KOPT-K1 (cell line): ENCODE measurements around the gene PRKCA.

Experiments
- H3K27ac ChIP-seq: fragments of 200-600 bp; sonication (generic); 2 replicates; pipeline ENCODE4 v1.5.1; 2016; ENCODE audit warnings: antibody characterized with exemption, mild to moderate bottlenecking, low read depth, low read length; ENCODE audit not compliant: poor library complexity, severe bottlenecking
- H3K36me3 ChIP-seq: fragments of 200-600 bp; sonication (generic); 2 replicates; pipeline ENCODE4 v1.5.1; 2017; ENCODE audit warnings: antibody characterized with exemption, mild to moderate bottlenecking, low read length, moderate library complexity; ENCODE audit not compliant: insufficient read depth
- H3K9me3 ChIP-seq: fragments of 200-600 bp; sonication (generic); 2 replicates; pipeline ENCODE4 v1.5.1; 2017; ENCODE audit warnings: antibody characterized with exemption, low read length, mild to moderate bottlenecking; ENCODE audit not compliant: insufficient read depth, poor library complexity, severe bottlenecking

The PRKCA gene

DNA sequence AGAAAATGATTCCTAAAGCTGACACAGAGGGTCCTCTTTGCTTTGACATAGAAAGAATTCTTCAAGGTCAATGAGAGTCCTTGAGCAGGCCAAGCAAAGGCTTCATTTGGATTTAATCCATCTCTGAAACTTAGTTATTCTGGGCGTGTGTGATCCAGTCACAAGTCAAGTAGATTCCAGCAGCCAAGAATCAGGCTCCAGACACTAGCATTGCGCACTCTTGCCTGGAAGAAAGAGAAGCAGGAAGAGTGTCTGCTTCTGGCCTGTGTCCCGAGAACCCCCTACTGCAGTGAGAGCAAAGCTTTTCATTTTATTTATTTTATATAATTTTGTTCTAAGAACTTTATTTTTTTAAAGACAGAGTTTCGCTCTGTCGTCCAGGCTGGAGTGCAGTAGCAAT lies 444.3 kb downstream of the PRKCA start:
- Histone ChIP-seq H3K36me3 (peaks cover 96% of the 10 kb centered on the region), H3K9me3 (no peaks in the 10 kb centered on the region), H3K27ac (no peak overlapping the region)

DNA sequence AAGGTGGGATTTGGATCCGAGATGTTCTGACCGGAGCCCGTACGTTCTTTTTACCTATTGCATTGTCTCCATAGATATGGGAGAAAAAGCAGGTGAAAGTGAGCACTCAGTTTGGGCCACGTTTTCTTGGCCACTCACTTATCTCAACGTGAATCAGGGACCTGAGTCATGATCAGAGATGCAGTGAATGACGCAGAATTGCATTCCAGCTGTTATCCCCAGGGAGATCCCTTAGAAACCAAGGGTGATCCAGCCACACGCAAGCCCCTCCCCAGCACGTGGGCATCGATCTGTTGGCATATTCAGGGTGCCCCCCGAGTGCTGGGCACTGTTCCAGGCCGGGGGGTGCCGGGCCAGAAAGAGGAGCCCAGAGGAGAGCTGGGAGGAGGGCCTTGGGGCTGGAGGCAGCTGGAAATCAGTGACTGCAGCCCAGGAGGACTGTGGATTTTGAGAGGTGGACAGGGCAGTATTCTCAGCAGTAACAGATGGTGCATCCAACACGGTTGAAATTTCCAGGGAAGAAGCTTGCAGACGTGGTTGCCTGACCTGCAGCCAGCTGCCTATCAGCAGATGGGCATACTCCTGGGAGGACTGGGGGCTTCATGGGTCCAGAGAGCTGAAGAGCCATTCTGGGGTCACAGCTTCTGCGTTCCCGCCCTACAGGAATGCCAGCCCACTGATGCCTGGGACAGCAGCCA lies 445.3 kb downstream of the PRKCA start:
- H3K27ac ChIP-seq = no peak overlapping the region
- no peaks in the 10 kb centered on the region for H3K9me3 ChIP-seq
- peaks cover 96% of the 10 kb centered on the region for H3K36me3 ChIP-seq

DNA sequence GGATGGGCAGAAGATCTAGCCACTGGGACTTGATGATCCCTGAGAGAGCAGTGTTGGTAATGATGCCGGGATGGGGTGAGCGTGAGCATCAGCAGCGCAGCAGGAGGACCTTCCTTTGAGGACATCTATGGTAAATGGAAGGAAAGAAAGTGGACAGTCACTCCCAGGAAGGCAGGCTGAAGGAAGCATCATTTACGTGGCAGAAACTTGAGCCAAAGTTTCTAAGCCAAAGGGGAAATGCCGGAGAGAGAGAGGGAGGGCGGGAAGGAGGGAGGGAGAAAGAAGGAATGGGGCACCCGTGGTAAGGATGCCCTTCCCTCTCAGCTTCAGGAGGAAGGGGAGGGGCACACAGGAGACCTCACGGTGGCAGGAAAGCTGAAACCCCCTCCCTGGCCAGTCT lies 446.2 kb downstream of the PRKCA start:
- H3K27ac ChIP-seq = no peak overlapping the region
- peaks cover 95% of the 10 kb centered on the region for H3K36me3 ChIP-seq
- H3K9me3 ChIP-seq = no peaks in the 10 kb centered on the region

- H3K36me3 ChIP-seq = peaks cover 93% of the 10 kb centered on the region
- H3K9me3 ChIP-seq = no peaks in the 10 kb centered on the region
- H3K27ac ChIP-seq = no peak overlapping the region
Observed at GRCh38 chr17:66749217-66749832, 446.9 kb downstream of the PRKCA start.

DNA sequence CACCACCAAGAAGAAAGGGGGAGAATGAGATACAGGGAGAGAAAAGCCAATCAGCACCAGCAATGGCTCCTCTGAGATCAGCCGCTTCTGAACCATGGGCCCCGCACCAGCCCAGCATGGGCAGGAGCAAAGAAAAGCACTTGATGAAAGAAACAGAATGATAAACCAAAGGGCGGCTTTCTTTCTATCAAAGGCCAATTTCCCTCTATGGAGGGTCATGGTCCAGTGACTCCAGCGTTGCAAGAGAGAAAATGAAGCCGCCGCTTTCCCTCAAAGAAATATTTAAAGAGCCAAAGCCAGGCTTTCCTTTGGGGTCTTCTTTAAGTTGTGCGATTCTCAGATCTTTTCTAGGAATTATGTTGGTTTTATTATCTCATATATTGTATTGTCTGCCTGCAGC lies 447.7 kb downstream of the PRKCA start:
- no peak overlapping the region for H3K27ac ChIP-seq
- H3K9me3 ChIP-seq = no peaks in the 10 kb centered on the region
- peaks cover 93% of the 10 kb centered on the region for H3K36me3 ChIP-seq

GRCh38 chr17:66750781-66751543 lies 448.5 kb downstream of the PRKCA start:
- Histone ChIP-seq H3K9me3 (no peaks in the 10 kb centered on the region), H3K36me3 (peaks cover 95% of the 10 kb centered on the region)

DNA sequence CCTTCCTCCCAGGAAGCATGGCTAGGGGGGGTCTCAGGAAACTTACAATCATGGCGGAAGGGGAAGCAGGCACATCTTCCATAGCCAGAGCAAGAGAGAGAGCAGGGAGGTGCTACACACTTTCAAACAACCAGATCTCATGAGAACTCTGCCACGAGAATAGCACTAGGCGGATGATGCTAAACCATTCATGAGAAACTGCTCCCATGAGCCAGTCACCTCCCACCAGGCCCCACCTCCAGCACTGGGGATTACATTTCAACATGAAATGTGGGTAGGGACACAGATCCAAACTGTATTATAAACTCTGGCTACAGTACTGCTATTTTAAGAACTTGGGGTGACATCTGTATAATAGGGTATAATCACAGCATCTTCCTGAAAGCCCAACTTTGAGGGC lies 449.4 kb downstream of the PRKCA start:
- Histone ChIP-seq H3K9me3 (no peaks in the 10 kb centered on the region), H3K27ac (no peak overlapping the region), H3K36me3 (peaks cover 93% of the 10 kb centered on the region)

More at GRCh38 chr17:66750781-66751543, 448.5 kb downstream of the PRKCA start:
- no peak overlapping the region for H3K27ac ChIP-seq

- Histone ChIP-seq H3K36me3 (peaks cover 91% of the 10 kb centered on the region), H3K9me3 (no peaks in the 10 kb centered on the region), H3K27ac (no peak overlapping the region)
Observed at GRCh38 chr17:66752411-66752810, 450.0 kb downstream of the PRKCA start.

GRCh38 chr17:66753126-66753920 lies 450.9 kb downstream of the PRKCA start:
- Histone ChIP-seq H3K9me3 (no peaks in the 10 kb centered on the region), H3K36me3 (peaks cover 88% of the 10 kb centered on the region), H3K27ac (no peak overlapping the region)

DNA sequence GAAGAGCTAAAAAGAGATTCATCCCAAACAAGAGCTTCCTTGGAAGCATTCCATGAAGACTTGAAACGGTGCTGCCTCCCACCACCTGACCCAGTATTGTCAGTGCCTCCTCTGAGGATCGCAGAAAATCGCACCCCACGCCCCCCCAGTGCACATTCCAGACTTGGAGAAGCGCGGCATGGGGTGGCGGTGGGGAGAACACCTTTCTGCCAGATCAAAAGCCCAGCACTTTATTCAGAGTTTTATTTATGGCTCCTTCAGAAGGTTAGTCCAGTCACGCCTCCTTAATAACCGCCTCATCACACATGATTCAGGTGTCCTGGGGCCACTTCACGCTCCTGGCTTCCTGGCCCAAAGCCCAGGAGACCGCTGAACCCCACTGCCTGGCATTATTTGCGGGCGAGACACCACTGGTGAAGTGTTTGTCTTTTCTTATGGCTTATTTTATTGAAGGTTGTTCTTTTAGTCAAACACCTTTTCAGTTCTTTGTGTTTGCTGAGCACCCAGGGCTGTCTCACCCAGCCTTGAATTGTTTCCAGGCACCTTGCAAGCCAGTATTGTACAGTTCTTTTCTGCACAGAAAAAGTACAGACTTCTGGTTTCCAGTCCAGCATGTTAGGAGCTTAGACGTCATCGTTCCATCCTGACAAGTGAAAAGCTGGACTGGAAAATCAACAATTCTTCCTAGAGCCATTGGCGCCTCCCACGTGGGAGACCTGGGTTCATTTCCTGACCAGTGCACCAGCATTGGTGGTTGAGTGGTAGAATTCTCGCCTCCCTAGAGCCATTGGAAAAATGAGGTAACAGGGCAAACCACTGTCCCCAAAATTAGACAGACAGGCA lies 452.9 kb downstream of the PRKCA start:
- Histone ChIP-seq H3K36me3 (peaks cover 72% of the 10 kb centered on the region), H3K27ac (no peak overlapping the region), H3K9me3 (no peaks in the 10 kb centered on the region)

- peaks cover 66% of the 10 kb centered on the region for H3K36me3 ChIP-seq
- no peaks in the 10 kb centered on the region for H3K9me3 ChIP-seq
- no peak overlapping the region for H3K27ac ChIP-seq
Observed at GRCh38 chr17:66755944-66756290, 453.5 kb downstream of the PRKCA start.

DNA sequence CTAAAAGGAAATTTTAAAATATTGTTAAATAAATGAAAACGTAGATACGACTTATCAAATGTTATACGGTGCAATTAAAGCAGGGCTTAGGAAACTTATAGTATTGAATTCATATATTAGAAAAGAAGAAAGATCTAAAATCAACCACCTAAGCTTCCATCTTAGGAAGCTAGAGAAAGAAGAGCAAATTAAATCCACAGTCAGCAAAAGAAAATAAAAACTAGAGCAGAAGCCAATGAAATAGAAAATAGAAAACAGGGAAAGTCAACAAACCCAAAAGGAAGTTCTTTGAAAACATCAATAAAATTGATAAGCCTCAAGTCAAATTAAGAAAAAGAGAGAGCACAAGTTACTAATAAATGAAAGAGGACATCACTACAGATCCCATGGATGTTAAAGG lies 457.9 kb downstream of the PRKCA start:
- H3K27ac ChIP-seq = no peak overlapping the region
- H3K9me3 ChIP-seq = no peaks in the 10 kb centered on the region
- peaks cover 40% of the 10 kb centered on the region for H3K36me3 ChIP-seq

GRCh38 chr17:66762276-66762675 lies 459.9 kb downstream of the PRKCA start:
- Histone ChIP-seq H3K9me3 (no peaks in the 10 kb centered on the region), H3K36me3 (peaks cover 38% of the 10 kb centered on the region), H3K27ac (no peak overlapping the region)

DNA sequence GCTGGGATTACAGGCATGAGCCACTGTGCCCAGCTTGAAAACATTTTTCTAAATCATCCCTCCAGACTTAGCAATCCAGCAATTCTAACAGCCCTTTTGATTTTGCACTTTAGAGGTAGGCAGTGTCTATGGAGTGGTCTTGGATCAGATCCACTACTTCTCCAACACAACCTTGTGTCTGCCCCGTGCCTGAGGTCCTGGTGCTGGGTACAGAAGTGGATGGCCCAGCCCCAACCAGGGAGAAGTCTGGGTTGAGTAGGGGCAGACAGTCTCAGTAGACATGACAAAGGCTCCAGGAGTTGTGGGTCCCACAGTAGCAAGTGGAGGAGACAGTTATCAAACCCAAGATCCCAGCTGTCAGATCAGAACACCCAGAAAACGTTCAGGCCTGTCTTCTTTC lies 460.6 kb downstream of the PRKCA start:
- H3K9me3 ChIP-seq = no peaks in the 10 kb centered on the region
- peaks cover 41% of the 10 kb centered on the region for H3K36me3 ChIP-seq
- no peak overlapping the region for H3K27ac ChIP-seq
